ENCODE data around the gene CMPK2. TPM values are rescaled to one million over a fixed set of nuclear protein-coding genes. Genes with fewer than 3 reads are reported as not detected.

The CMPK2 gene
- total RNA-seq, 1 experiment from 2014 or later = 0.80 TPM

DNA sequence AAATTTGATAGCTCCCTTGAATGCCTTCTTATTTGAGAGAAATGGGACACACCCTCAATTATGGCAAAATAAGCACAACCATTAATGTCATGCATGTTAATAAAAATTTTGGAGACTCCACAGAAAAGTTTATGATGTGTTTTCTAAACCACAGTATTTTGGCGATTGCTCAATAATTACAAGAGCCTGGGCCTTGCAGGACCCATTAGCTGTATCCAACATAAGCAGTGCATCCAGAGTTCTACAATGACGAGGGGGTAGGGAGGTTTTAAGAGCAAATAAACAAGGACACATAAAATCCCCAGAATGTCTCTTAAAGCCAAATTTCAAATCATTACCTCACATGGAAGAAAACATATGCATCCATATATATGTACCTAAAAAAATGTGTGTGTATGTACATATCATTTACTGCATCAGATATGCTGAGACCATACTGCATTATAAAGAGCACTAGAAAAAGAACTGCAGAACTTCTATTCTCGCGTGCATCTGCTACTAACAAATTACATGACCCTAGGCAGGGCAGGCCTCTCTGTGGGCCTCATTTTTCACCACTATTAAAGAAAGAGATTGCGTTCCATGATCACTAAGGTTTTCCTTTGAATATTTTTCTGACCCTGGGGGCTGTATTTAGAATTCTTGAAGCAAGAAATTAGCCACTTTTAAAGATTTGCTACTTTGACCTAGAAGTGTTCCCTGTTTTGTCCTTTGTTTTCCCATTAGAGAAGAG lies 38.0 kb downstream of the CMPK2 start:
- DNase-seq (ENCODE audit: low read depth, low spot score) = no peak
- POLR2A ChIA-PET = no interaction called here
- intact Hi-C loops (cut with micrococcal nuclease; ENCODE audit: unreplicated experiment) (no loop called here), in situ Hi-C loops (cut with HindIII; ENCODE audit: low pct_unique_long_range_greater_than_20kb, low sequenced_read_pairs) (no loop called here)
- BruUV-seq (replicated peaks) = no TSS peak
- H3K9me3 ChIP-seq (ENCODE audit: control insufficient read depth, insufficient read depth, low read depth, low read length) = peaks cover 9% of the 10 kb centered on the region; the same call in 1 of the 2 replicates
- no peak overlapping the region for H3K27ac ChIP-seq (ENCODE audit: low read length)
- no peak for ATAC-seq
- H3K36me3 ChIP-seq (ENCODE audit: control insufficient read depth, insufficient read depth, low read length) = no peaks in the 10 kb centered on the region
- no peaks in the 10 kb centered on the region for H3K4me1 ChIP-seq (ENCODE audit: control insufficient read depth, insufficient read depth, low read length)
- H3K4me3 ChIP-seq (ENCODE audit: low read depth in 2 of 2, low read length in 2 of 2) = no peak overlapping the region
- CTCF ChIA-PET = no interaction called here
- TF ChIP-seq, protein P1, sequence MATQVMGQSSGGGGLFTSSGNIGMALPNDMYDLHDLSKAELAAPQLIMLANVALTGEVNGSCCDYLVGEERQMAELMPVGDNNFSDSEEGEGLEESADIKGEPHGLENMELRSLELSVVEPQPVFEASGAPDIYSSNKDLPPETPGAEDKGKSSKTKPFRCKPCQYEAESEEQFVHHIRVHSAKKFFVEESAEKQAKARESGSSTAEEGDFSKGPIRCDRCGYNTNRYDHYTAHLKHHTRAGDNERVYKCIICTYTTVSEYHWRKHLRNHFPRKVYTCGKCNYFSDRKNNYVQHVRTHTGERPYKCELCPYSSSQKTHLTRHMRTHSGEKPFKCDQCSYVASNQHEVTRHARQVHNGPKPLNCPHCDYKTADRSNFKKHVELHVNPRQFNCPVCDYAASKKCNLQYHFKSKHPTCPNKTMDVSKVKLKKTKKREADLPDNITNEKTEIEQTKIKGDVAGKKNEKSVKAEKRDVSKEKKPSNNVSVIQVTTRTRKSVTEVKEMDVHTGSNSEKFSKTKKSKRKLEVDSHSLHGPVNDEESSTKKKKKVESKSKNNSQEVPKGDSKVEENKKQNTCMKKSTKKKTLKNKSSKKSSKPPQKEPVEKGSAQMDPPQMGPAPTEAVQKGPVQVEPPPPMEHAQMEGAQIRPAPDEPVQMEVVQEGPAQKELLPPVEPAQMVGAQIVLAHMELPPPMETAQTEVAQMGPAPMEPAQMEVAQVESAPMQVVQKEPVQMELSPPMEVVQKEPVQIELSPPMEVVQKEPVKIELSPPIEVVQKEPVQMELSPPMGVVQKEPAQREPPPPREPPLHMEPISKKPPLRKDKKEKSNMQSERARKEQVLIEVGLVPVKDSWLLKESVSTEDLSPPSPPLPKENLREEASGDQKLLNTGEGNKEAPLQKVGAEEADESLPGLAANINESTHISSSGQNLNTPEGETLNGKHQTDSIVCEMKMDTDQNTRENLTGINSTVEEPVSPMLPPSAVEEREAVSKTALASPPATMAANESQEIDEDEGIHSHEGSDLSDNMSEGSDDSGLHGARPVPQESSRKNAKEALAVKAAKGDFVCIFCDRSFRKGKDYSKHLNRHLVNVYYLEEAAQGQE (IDR thresholded peaks at IDR 0.05; ENCODE audit: insufficient read depth in 1 of 2, low read depth in 2 of 2, low read length in 1 of 2) = no peak
- no peak for TF ChIP-seq TCF7L2 (IDR thresholded peaks at IDR 0.05; ENCODE audit: low read depth, low read length)
- TF ChIP-seq SIN3A (IDR thresholded peaks at IDR 0.05; ENCODE audit: borderline replicate concordance, insufficient read depth, low read depth, low read length) = no peak
- TF ChIP-seq POLR2AphosphoS5 (IDR thresholded peaks at IDR 0.05; ENCODE audit: low read depth, low read length) = no peak
- TF ChIP-seq, protein P2, sequence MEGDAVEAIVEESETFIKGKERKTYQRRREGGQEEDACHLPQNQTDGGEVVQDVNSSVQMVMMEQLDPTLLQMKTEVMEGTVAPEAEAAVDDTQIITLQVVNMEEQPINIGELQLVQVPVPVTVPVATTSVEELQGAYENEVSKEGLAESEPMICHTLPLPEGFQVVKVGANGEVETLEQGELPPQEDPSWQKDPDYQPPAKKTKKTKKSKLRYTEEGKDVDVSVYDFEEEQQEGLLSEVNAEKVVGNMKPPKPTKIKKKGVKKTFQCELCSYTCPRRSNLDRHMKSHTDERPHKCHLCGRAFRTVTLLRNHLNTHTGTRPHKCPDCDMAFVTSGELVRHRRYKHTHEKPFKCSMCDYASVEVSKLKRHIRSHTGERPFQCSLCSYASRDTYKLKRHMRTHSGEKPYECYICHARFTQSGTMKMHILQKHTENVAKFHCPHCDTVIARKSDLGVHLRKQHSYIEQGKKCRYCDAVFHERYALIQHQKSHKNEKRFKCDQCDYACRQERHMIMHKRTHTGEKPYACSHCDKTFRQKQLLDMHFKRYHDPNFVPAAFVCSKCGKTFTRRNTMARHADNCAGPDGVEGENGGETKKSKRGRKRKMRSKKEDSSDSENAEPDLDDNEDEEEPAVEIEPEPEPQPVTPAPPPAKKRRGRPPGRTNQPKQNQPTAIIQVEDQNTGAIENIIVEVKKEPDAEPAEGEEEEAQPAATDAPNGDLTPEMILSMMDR (IDR thresholded peaks at IDR 0.05) = no peak
- H3K27me3 ChIP-seq (ENCODE audit: control insufficient read depth, insufficient read depth, low read length) = no peaks in the 10 kb centered on the region

DNA sequence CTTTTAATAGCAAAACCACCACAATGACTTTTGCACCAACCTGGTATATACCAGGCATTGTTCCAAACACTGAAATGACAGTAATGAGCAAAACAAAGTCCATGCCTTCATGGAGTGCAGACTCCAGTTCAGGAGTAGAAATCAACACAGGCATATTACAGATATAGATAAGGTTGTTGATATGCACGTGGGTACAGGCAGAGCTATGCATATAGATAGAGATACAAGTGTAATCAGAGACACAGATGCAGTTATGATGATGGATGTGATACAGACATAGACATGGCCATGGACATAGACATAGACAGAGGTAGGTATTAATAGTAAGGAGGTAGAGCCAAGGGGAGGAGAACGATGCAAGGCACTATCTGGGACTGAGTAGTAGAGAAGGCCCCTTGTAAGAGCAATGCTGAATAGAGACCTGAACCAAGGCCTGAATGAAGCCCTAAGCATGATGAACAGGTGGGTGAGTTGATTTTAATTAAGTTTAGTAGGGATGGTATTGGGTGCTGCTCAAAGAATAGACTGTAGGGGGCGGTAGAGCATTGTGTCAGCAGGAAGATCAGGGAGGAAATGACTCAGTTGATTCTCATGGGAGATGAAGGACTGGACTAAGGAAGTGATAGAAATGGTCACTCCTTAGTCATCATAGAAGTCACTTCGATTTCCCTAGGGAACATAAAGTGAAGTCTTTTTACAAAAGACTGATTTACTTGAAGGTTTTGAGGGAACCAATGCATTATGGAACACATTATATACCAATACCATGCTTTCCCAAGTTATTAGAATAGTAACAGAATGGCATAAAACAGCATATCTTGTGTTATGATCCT lies 39.4 kb downstream of the CMPK2 start:
- H3K9me3 ChIP-seq (ENCODE audit: control insufficient read depth, insufficient read depth, low read depth, low read length) = peaks cover 4% of the 10 kb centered on the region; the same call in 1 of the 2 replicates
- POLR2A ChIA-PET = interaction anchor here (0.7 kb wide), 1 partner anchor 189 kb away, joined by 8 read pairs; no protein-coding TSS in a partner anchor
- H3K36me3 ChIP-seq (ENCODE audit: control insufficient read depth, insufficient read depth, low read length) = no peaks in the 10 kb centered on the region
- H3K4me3 ChIP-seq (ENCODE audit: low read depth in 2 of 2, low read length in 2 of 2) = no peak overlapping the region
- in situ Hi-C loops (cut with HindIII; ENCODE audit: low pct_unique_long_range_greater_than_20kb, low sequenced_read_pairs) (no loop called here), intact Hi-C loops (cut with micrococcal nuclease; ENCODE audit: unreplicated experiment) (no loop called here)
- DNase-seq (ENCODE audit: low read depth, low spot score) (peak; percentile 46), ATAC-seq (0 out of 2 replicates have a peak, but pooled peaks have one; percentile 56)
- H3K4me1 ChIP-seq (ENCODE audit: control insufficient read depth, insufficient read depth, low read length) = no peaks in the 10 kb centered on the region
- BruUV-seq (replicated peaks) = no TSS peak
- H3K27me3 ChIP-seq (ENCODE audit: control insufficient read depth, insufficient read depth, low read length) = no peaks in the 10 kb centered on the region
- TF ChIP-seq, protein P1 (IDR thresholded peaks at IDR 0.05; ENCODE audit: insufficient read depth in 1 of 2, low read depth in 2 of 2, low read length in 1 of 2) = no peak
- TF ChIP-seq, protein P2 (IDR thresholded peaks at IDR 0.05) = peak; percentile 69
- H3K27ac ChIP-seq (ENCODE audit: low read length) = no peak overlapping the region
- CTCF ChIA-PET = interaction anchor here (0.7 kb wide), 1 partner anchor 1492 kb away, joined by 8 read pairs; no protein-coding TSS in a partner anchor

All from Panc1 (cell line).